Left renal pelvis (tissue), 4 donors: Measurements from ENCODE around the gene MYO9B. TPM values are rescaled to one million over a fixed set of nuclear protein-coding genes. Genes with fewer than 3 reads are reported as not detected.

Source experiments
- DNase-seq, 4 donors: peaks; one replicate each; pipeline ENCODE4 v3.0.0-alpha.2; 2013; ENCODE audit warnings: low read depth in 4 of 4, low spot score in 3 of 4
- polyA plus RNA-seq, 4 donors: library from polyadenylated mRNA; unstranded; fragments of 120-200 nt; gene quantifications; one replicate each; pipeline ENCODE4 v1.2.1, GENCODE V29; 2013; ENCODE audit not compliant: insufficient read length in 4 of 4

Gene MYO9B
- polyA plus RNA-seq, 4 donors = 42.1 to 68.3 (median 52.2) TPM

DNA sequence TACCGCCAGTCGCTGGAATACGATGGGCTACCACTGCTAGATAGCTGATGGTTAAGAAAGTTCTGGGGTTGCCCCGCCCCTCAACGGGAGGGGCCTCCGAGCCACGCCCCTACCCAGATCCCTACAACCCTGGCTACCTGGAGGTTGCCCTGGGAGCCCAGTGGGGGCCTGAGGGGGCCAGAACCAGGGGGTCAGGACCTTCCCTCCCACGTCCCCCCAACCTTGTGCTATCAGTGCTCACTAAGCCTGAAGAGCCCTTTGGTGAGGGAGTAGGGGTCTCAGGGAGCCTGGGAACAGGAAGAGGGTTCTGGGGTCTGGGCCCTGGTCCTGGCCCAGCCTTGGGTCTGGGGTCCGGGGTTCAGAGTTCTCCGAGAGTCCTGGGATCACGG is 159.3 kb downstream of the MYO9B start:
- no peak for DNase-seq

DNA sequence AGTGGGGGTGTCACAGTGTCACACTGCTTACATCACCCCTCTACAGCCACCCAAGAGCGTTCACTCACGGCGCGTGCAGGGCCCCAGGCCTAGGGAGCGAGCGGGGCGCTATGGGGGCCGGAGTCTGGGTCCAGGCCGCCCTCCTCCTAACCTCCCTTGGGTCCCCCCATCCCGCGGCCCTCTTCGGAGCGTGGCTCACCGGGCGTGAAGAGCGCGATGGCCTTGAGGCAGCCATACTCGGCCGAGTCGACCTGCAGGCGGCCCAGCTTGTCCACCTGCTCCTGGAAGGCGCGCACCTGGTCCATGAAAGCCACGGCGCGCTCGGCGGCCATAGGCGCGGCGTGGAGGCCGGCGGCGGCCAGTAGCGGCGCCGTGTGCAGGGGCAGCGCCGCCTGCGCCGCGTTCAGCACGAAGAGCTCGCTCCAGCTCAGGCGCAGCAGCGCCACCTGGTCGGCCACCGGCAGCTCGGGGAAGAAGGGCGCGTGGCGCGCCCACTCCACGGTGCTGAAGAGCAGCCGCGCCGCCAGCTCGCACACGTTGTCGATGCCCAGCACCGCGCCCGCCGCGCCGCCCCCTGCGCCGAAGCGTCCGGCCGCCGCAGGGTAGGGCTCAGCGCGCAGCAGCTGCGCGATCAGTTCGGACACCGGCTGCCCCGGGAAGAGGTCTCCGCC is 159.9 kb downstream of the MYO9B start:
- no peak for DNase-seq

DNA sequence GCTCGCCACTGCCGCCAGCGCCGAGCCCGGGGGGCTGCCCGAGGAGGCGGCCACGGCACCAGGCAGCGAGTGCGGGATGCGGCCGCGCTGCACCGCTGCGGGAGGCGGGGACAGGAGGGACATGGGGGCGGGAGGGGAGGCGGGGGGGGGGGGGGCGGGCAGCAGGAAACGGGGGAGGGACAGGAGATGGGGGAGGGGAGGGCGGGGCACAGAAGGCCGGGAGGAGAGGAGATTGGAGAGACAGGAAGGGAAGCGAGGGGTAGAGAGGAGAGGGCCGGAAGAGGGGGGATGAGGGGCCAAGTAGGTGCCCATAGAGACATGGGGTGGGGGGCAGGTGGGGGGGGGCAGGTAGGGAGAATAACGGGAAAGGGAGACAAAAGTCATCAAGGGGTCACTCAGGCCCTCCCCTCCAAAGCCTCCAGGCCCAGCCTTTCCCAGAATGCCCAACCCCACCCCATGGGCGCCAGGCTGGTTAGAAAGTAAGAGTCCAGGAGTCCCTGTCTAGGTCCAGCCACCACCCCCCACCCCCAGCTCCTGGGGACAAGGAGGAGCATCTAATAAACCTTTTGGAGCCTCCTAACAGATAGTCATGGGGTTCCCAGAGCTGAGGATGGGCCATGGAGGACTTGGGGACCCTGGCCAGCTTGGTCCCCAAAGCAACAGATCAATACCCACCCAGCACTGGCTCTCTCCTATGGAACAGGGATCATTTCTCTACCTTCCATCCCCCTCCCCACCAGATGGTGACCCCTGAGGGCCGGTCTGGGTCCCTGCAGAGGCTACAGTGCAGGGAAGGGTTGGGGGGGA is 160.6 kb downstream of the MYO9B start:
- no peak for DNase-seq

DNA sequence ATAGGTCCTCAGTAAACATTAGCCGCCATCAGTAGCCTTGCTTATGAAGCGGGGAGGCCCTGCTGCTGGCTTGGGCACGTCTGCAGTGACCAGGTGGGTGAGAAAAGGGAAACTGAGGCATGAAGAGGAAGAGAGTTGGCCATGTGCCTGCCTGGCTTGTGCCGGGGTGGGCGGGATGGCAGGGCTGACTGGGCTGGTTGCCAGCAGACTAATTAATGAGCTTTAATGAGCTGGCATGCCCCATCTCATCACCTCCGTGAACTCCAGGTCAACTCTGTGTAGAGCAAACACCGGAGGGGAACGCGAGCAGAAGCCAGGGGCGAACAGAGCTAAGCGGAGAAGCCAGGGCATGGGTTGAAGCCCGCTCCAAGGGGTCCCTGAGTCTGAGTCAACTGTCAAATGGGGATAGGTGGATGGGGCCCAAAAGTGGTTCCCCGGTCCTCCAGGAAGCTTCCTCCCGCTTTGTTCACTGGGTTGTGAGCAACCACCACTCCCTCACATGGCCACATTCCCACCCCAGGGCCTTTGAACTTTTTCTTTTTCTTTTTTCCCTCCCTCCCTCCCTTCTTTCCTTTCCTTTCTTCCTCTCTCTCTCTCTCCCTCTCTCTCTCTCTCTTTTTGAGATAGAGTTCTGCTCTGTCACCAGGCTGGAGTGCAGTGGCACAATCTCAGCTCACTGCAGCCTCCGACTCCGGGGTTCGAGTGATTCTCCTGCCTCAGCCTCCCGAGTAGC is 161.4 kb downstream of the MYO9B start:
- no peak for DNase-seq

DNA sequence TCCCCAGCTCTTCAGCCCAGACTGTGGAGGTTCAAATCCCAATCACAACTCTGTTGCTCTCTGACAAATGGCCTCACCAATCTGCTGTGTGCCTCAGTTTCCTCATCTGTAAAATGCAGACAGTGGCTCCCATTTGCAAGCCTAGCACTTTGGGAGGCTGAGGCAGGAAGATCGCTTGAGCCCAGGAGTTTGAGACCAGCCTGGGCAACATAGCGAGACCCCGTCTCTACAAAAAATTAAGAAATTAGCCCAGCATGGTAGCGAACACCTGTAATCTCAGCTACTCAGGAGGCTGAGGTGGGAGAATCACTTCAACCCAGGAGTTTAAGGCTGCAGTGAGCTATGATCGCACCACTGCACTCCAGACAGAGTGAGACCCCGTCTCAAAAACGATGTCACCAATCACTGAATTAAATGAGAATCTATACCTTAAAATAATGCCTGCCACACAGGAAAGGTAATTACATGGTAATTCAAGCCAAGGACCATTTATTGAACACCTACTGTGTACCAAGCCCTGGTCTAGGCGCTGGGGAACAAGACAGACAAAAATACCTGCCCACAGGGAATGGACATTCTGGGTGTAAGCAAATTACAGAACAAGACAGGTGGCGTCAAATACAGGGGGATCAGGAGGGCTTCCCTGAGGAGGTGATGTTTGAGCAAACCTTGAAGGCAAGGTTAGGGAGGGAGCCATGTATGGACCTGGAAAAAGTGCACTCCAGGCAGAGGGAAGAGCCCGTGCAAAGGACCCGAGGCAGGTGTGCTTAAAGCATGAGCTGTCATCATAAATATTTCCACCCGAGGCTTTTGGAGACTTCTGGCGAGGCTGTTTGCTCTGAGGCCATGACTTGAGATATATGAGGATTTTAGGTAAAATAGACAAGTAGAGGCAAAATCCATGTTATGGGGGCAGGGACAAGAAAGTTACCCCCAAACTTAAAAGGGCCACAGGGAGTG is 162.4 kb downstream of the MYO9B start:
- no peak for DNase-seq

DNA sequence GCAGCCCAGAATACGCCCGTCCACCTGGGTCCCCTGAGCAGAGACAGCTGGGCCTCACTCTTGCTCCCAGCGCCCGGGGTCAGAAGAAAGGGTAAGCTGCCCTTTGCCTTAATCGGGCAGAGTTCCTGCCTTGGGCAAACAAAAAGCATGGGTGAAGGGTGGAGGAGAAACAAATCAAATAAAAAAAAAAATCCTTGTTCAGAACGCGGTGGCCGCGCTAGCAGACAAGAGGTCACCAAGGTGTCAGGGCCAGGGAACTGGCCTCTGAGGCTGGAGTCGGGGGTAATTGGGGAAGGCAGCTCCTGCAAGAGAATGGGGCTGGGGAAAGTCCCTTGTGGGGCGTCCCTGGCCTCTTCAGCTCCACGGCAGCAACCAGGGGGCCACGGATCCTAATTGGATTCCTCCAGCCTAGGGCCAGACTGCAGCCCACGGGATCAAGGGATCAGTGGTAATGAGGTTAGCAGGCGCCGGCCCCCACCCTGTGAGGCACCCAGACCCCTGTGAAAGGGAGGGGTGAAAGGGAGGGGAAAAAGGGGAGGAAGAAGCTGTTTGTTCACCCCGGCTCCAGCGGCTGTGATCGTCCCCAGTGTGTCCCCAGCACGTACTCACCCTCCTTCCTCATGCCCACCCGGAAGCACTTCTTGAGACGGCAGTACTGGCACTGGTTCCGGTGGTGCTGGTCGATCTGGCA is 164.6 kb downstream of the MYO9B start:
- DNase-seq = no peak

DNA sequence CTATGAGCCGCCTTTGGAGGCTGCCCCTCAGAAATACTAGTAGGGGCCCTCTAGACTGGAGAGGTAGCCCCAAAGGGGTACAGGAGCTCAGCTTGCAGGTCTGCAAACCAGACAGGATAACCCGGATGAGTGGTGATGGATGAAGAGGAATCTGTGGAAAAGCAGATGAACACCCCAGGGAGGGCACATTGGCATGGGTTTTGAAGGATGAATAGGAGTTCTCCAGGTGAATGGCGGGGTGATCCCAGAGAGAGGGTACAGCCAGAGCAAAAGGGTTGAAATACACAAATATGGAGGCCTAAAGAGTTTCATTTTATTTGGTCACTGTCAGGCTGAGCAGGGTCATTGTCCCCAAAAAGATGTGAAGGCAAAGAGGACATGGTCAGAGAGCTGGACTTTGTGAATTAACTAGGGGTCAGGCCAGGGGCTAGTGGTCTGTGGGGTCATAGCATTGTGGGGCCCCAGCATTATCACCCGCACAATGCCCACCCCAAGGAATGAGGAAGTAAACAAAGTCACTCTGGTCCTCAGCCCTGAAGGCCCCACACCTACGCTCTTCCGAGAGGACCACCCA is 165.3 kb downstream of the MYO9B start:
- DNase-seq = no peak

DNA sequence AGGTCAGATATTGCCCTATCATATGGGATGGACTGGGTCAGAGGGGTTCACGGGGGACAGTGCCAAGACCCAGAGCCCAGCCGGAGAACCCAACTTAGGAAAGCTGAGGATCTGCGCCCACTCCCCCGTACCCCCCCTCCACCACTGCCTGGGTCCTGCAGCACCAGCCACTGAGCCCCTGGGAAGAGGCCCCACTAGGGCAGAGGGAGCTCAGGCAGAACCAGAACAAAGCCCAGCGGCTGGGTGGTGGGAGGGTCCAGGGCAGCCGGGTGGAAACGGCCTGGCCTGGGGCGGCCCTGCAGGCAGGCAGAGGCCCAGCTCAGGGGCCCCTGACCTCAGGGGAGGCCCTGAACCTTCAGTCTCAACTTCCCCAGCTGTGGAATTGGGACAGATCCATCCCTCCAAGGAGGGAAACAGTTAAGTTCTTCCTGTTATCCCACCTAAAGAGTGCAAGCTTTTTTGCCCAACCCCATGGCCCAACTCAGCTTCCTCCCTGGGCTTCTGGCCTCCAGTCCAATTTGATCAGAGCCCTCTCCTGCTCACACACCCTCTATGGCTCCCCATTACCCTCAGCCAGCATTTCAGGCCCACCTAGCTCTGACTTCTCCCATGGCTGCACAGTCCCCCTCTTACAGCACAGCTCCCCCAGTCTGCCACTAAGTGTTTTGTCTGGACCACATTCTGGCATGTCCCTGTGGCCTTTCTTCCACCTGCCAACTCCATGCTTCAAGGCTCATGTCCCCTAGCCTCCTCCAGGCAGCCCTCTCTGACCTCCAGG is 167.0 kb downstream of the MYO9B start:
- DNase-seq = no peak

DNA sequence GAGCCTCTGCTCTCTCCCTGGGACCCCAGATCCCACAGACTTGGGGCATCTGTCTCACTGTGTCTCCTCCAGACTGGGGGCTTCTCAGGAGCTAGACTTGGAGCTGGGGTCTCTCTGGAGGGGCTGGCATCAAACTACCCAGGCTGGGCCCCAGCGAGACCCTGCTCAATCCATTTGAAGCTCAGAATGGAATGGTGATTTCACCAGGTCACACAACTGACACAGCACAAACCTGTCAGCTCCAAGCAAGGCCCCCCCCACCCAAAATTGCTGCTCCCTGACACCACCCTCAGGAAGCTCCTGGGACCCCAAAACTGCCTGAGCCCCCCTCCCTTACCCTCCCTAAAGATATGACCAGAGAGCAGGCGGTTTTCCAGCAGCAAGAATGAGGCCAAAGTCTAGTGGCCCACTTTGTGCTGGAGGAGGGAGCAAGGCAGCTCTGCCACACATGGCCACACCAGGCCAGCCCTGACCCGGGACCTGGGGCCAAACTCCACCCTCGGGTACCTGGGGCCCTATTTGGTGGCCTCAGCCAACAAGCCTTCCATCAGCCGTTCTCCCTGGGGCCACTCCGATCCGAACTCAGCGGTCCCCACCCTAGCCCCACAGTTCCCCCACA is 167.7 kb downstream of the MYO9B start:
- DNase-seq = no peak

DNA sequence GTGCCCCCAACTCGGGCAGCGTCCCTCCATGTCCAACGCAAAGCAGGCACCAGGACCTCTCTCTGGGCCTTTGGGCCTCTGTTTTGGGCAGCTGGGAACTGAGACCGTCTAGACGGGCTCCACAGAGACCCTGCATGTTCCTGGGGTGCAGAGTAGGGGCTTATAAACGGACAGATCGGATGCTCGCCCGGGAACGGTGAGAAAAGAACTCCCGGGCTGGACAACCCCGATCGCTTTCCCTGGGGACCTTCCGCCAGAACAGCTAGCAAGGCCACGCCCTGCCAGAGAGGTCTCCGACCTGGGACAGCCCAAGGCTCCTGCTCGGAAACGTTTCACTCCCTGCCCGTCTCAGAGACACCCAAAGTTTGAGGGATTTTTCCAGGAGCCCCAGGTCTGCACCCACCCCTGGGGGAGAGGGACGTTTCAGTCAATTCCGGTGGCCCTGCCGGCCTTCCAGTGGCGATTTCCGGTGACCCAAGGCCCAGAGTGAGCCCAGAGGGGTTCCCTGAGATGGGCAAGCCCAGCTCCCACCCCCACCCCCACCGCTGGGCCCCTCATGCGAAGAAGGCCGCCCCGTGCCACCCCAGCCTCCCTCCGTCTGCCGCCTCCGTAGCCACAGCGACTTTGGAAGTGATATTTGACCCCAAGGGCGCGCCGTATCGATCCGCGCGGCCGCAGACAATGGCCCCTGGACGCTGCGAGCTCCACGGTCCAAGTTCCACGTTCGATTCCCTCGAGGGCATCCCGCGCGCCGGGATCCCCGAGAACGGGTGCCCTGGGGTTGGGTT is 168.4 kb downstream of the MYO9B start:
- no peak for DNase-seq

DNA sequence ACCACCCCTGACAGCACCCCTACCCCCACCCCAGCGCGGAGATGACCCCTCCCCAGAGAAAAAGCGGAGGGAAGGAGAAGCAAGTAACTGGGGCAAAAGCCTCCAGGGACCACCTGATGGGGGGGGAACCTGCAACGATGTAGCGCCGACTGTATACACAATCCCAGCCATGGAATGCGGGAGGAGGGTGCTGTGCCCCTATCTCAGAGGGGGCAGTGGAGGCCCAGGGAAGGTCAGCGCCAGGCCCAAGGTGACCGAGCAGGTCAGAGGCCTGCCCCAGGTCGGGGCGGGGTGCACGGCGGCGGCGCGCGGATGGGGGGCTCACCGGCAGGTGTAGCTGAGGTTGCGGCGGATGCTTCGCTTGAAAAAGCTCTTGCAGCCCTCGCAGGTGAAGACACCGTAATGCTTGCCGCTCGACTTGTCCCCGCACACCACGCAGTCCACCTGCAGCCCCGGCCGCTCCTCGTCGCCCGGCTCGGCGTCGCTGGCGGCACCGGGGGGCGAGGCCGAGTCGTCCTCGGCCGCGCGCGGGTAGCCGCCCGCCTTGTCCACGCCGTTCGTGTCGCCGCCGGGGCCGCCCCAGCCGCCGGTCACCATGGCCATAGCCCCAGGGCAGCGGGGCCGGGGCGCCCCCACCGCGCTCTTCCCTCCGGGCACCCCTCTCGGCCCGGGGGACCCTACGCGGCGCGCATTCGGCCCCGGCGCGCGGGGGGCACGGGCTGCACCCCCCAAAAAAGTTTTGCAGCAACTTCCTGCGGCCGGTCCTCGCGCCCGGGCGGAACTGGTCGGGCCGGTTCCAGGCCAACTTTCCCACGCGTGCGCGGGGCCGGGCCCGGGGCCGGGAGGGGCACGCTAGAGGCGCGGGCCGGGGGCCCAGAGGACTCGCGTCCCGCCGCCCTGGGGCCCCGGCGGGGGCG is 169.3 kb downstream of the MYO9B start:
- no peak for DNase-seq

DNA sequence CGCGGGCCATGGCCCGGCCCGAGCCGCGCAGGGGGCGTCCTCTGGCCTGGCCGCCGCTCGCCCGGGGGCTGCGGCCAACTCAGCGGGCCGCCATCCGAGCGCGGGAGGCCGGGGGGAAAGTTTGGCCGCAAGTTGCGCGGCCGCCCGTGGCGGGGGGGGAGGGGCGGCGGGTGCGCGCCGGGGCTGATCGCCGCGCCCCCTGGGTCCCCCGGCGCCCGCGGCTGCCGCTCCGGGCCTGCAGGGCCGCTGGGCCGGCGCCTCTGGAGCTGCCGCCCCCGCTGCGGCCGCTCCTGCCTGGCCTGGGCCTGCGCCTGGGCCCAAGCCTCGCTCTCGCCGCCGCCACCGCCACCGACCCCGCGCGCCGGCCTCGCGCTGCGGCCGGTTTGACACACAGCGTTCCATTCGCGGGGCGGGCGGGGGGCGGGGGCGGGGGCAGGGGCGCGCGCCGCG is 170.0 kb downstream of the MYO9B start, which contains the start of gene NR2F6:
TSS of gene NR2F6 (minus strand) at position 385 of the 450 bp plus-strand sequence. CDS start 699 bp downstream, outside the sequence.
- DNase-seq = no peak

DNA sequence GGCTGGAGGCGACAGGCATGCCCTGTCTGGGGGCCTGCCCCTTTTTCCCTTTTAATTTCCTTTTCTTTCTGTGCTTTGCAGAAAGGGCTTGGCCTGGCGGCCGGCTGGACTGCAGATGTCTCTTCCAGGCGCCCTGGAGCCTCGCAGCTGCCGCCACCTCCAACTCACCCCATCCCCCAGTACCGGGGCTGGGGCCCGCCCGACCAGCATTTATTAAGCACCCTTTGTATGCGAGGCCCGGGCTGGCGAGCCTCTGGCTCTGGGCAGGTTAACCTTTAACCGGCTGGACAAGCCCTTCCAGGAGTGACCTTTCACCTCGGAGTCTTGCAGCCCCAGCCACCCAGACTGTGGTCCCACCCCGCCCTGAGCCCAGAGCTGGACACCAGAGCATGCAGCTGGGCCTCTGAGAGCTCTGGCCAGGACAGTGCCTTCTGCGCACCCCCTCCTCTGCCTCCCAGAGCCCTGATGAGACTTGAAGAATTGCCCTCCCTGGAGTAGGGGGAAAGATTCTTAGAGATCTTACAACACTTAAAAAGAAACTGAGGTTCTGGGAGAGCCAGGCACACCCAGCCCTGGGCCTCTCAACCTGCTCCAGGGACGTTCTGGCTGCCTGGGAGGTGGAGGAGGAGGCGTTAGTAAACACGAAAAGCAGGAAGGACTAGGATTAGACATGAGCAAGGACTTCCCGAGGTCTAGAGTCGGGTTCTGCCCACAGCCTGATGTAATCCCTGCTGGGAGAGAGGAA is 171.3 kb downstream of the MYO9B start:
- DNase-seq = no peak

DNA sequence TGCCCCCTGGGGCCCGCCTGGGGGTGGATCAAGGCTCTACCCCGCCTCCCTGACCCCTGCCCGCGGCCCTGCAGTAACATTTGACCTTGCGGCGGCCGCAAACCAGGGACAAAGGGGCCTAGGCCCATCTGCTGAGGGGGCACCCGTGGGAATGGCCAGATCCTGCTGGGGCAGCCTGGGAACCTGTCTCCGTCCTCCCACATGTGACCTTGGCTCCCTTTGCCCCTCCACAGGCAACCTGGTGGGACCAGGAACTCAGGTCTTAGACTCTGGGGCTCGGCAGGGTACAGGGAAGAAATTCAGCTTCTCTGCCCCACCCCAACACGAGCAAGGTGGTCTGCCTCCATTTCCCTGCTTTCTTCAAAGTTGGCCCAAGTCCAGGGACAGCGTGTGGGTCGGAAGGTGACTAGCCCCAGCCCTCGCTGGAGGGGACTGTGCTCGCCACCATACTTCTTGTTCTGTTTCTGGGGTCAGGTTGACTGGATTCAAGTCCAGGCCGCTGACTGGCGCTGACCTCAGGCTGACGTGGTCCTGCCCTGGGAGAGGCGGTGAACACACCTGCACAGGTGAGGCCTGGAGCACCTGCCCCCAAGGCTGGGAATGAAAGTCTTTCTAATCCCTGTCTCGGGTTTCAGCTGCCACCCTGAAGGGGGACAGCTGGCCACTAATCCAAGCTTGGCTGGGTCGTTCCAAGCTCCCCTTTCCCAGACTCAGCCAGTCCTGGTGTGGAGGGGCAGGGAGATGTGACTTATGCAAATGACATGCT is 172.6 kb downstream of the MYO9B start:
- DNase-seq = no peak
